Measurements from ENCODE around the gene GABRD. TPM values are rescaled to one million over a fixed set of nuclear protein-coding genes. Genes with fewer than 3 reads are reported as not detected.
A peak's percentile ranks its signal among the peaks of the same experiment; 100 is the strongest.

The GABRD gene
- total RNA-seq, 1 experiment from 2014 or later = 1.7 TPM

GRCh38 chr1:2046953-2047748 is 28.0 kb downstream of the GABRD start:
- 0 out of 2 replicates have a peak overlapping the region, but pooled peaks have one; percentile 41 for H3K27ac Mint-ChIP-seq
- peaks cover 13% of the 10 kb centered on the region; the same call in 1 of the 2 replicates for H3K27me3 Mint-ChIP-seq (ENCODE audit: low read depth)
- peak; percentile 39; the same call in 1 of the 2 replicates for TF ChIP-seq SP1 (CRISPR knock-in tag; conservative IDR thresholded peaks at IDR 0.05)
- peak; percentile 74; the same call in 1 of the 2 replicates for TF ChIP-seq ETV6 (CRISPR knock-in tag; IDR thresholded peaks at IDR 0.05)
- no peak for TF ChIP-seq NR1H2 (CRISPR knock-in tag; IDR thresholded peaks at IDR 0.05)
- TF ChIP-seq USF2 (CRISPR knock-in tag; IDR thresholded peaks at IDR 0.05) = no peak
- no peak for TF ChIP-seq AR (CRISPR knock-in tag; IDR thresholded peaks at IDR 0.05)
- no peak for TF ChIP-seq CBFB (CRISPR knock-in tag; IDR thresholded peaks at IDR 0.05; ENCODE audit: low read depth)
- H3K4me3 Mint-ChIP-seq = peak overlapping the region; percentile 54
- H3K9me3 Mint-ChIP-seq = no peaks in the 10 kb centered on the region
- no peaks in the 10 kb centered on the region for H3K36me3 Mint-ChIP-seq
- peaks cover 23% of the 10 kb centered on the region for H3K4me1 Mint-ChIP-seq
- peak; percentile 9 for ATAC-seq
- CTCF ChIA-PET = interaction anchor here (0.6 to 12.0 kb wide), 35 partner anchors 9 to 417 kb away, joined by 3 to 312 read pairs (median 4); partner anchors contain the start of genes CALML6, CFAP74, GABRD and TMEM52
- POLR2A ChIA-PET = no interaction called here
- DNase-seq (ENCODE audit: low spot score) = peak; percentile 57

- no peak for TF ChIP-seq IRF1 (CRISPR knock-in tag; IDR thresholded peaks at IDR 0.05)
- TF ChIP-seq ATF3 (CRISPR knock-in tag; conservative IDR thresholded peaks at IDR 0.05) = no peak
- no peak for TF ChIP-seq ETV6 (CRISPR knock-in tag; IDR thresholded peaks at IDR 0.05)
- peak; percentile 70; the same call in 1 of the 2 replicates for TF ChIP-seq STAT6 (CRISPR knock-in tag; conservative IDR thresholded peaks at IDR 0.05; ENCODE audit: low read depth)
- POLR2A ChIA-PET = no interaction called here
- DNase-seq (ENCODE audit: low spot score) (no peak), ATAC-seq (no peak)
- Mint-ChIP-seq H3K27ac (peak overlapping the region; percentile 63; the same call in 1 of the 2 replicates), H3K9me3 (no peaks in the 10 kb centered on the region), H3K27me3 (ENCODE audit: low read depth) (peaks cover 13% of the 10 kb centered on the region; the same call in 1 of the 2 replicates), H3K4me3 (peak overlapping the region; percentile 85), H3K4me1 (peaks cover 26% of the 10 kb centered on the region), H3K36me3 (no peaks in the 10 kb centered on the region)
- CTCF ChIA-PET = interaction anchor here (1.1 to 12.0 kb wide), 6 partner anchors 57 to 139 kb away, joined by 3 to 312 read pairs (median 5); no protein-coding TSS in a partner anchor
Measured at GRCh38 chr1:2047749-2048729, 28.9 kb downstream of the GABRD start.
